Left colon (tissue), 2 donors: Measurements from ENCODE around the gene MEOX2. TPM values are rescaled to one million over a fixed set of nuclear protein-coding genes. Genes with fewer than 3 reads are reported as not detected.

Source experiments
- ATAC-seq: fragments of 200-7000 bp; cut with Tn5 transposase; one replicate; pipeline ENCODE4 v1.9.1; 2020; ENCODE audit warnings: mild to moderate bottlenecking, moderate library complexity
- DNase-seq, 2 donors: peaks; one replicate each; pipeline ENCODE4 v3.0.0-alpha.2; 2020
- intact Hi-C, 2 donors: fragments of 100-400 bp; cut with DNase I in 1 of 2; cut with micrococcal nuclease in 1 of 2; formaldehyde crosslinking; loops; one replicate each; pipeline versions ENCODE4 v1.11.2 to v1.14.0; 2022; cut with DNase I, micrococcal nuclease
- total RNA-seq, 2 donors: library from RNA; stranded (reverse); fragmentation: NEBNext Ultra II Directional; extraction: Animal tissue kit (Norgen Biotek cat#: 25700); gene quantifications; one replicate each; pipeline ENCODE4 v1.2.1, GENCODE V29; 2021
- donor health status: DM: no; HTN: no; CAD: no.
- donor health status: DM: yes; HTN: yes; CAD: no.

The MEOX2 gene
- total RNA-seq, 2 donors from 2014 or later = 0.37 to 1.6 TPM

DNA sequence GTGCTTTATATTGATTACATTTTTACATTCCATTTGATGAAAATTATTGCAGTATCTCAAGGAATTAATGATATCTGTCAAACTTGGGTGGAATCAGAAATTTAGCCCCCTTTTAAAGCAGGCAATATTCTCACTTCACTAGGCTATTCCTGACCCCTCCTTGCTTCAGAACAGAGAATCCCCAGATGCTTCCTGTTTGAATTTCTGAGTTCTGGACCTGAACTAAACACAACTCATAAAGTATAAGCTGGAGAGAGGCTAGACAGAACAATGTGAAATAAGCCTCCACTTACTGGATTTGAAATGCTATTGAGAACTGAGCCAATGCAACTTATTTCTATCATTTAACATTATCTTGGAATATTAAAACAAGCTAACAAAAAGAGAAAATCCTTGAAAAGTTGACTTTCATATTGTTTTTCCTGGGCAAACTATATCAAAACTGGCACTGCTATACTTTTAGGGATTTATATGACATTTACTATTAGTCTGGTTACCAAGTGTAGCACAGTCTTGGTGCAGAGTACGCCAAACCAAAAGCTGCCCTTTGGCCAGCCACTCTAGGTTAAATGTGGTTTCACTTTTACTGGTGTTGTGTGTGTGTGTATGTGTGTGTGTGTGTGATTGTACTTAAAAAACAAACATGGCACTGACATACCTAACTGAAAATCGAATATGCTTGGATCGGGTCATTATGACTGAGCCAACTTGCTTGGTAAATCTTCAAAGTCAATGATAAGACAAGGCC is 105.7 kb downstream of the MEOX2 start:
- no peak for DNase-seq
- intact Hi-C loops = no loop called here
- peak; percentile 45 for ATAC-seq

DNA sequence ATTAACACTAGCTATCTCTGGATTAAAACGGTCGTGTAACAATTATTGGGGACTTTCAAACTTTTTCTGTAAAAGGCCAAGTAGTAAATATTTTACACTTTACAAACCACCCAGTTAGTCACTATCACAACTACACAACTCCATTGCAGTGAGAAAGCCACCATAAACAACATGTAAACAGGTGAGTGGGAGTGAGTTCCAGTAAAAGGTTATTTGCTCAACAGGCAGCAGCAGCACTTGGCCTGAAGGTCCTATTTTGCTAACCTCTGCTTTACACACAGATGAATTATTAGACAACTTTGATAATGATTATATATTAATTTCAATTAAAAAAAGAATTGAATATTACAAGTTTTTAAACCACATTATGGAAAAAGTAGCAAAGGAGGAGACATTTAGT is 108.9 kb downstream of the MEOX2 start:
- ATAC-seq (no peak), DNase-seq (no peak)
- intact Hi-C loops = no loop called here

DNA sequence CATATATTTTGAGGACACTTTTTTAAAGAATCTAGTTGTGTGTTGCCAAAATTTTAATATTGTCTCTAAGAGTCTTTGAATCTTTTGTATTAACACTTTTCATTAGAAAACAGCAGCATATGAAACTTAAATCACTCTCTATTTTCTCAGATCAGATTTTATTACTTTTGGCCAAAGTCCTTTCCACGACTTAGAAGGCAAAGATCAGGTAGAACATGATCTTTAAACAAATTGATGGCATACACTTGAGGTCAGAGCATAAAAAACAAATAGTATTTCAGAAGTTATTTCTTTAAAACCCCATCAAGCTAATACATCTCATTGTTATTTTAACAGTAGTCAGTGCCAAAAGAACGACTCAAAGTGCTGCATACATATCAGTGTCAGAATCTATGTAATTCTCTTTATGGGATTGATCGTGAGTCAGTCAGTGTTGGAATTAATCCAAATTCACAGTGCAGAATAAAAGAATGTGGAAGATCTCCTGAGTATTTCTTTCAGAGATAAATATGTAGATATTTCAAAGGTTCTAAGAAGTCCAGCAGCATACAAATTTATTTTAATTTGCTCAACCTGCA is 115.1 kb downstream of the MEOX2 start:
- ATAC-seq (peak; percentile 50), DNase-seq (no peak)
- intact Hi-C loops = no loop called here

GRCh38 chr7:15567652-15568051 is 118.8 kb downstream of the MEOX2 start:
- ATAC-seq (no peak), DNase-seq (no peak)
- intact Hi-C loops = no loop called here

DNA sequence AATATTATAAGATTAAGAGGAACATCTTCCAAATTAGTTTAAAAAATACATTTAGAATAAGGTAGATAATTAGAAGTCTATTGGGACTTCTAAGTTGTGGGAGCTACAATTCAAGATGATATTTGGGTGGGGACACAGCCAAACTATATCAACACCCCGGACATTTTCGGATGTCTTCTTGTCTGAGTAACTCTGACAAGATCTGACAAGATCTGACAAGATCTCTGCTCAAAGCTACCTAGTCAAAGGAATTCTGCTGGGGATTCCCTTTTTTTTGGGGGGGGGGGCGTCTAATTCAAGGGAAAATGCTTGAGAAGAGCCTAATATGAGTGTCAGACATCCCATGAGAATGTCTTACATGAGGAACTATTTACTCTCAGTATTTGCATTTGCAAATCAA is 119.4 kb downstream of the MEOX2 start:
- ATAC-seq (no peak), DNase-seq (no peak)
- intact Hi-C loops = no loop called here

DNA sequence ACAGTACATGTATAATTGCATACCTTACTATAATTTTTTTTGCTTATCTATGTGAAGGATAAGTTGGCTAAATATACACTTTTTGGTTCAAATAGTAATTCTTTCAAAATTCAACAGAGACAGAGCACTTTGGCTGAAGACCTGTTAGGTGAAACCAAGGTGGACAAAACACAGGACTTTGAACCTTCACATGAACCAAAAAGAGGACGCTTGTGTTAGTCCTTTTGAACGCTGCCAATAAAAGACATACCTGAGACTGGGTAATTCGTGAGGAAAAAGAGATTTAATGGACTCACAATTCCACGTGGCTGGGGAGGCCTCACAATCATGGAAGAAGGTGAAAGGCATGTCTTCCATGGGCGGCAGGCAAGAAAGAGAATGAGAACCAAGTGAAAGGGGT is 120.0 kb downstream of the MEOX2 start:
- ATAC-seq (no peak), DNase-seq (no peak)
- intact Hi-C loops = no loop called here

- peak; percentile 100 for ATAC-seq
- intact Hi-C loops = no loop called here
- DNase-seq = peak; percentile 68 to 87
Observed at GRCh38 chr7:15561835-15562234, 124.6 kb downstream of the MEOX2 start, which contains the start of gene AGMO. TSS of gene AGMO (minus strand) at chr7:15562015.

Other genes with a start within 250 kb of the MEOX2 start
- 1 to 10 TPM in 1 of 2 donors, under 1 TPM in 1; 0.37 to 1.9 TPM for gene AGMO, start 124.7 kb downstream of the MEOX2 start, total RNA-seq